GM19468 (cell line): ENCODE data around the gene SYT3.

Source experiments
- ATAC-seq: cut with Tn5 transposase; IDR thresholded peaks from one replicate; pipeline ENCODE4 v1.9.1; 2021; ENCODE audit warnings: mild to moderate bottlenecking, moderate library complexity, moderate number of reproducible peaks; ENCODE audit not compliant: unreplicated experiment; ENCODE audit errors: extremely low read depth

The SYT3 gene

GRCh38 chr19:50639121-50640112 is at the start of gene SYT3:
TSS of gene SYT3 (minus strand) at chr19:50639881. CDS start at chr19:50637411, 2,470 bp downstream.
- no peak for ATAC-seq

- no peak for ATAC-seq
Observed at GRCh38 chr19:50688766-50689165, 49.1 kb upstream of the SYT3 start.

GRCh38 chr19:50686310-50687032 is 46.8 kb upstream of the SYT3 start:
- no peak for ATAC-seq

GRCh38 chr19:50679177-50680125 is 39.8 kb upstream of the SYT3 start:
- ATAC-seq, result no peak

- ATAC-seq, result no peak
Observed at GRCh38 chr19:50678323-50678722, 38.6 kb upstream of the SYT3 start.

GRCh38 chr19:50677636-50678035 is 38.0 kb upstream of the SYT3 start:
- ATAC-seq, result no peak

- no peak for ATAC-seq
Observed at GRCh38 chr19:50676625-50677197, 37.0 kb upstream of the SYT3 start.

- no peak for ATAC-seq
Observed at GRCh38 chr19:50673118-50673517, 33.4 kb upstream of the SYT3 start.

- ATAC-seq, result no peak
Observed at GRCh38 chr19:50670102-50670380, 30.4 kb upstream of the SYT3 start.

- ATAC-seq, result no peak
Observed at GRCh38 chr19:50669302-50670101, 29.8 kb upstream of the SYT3 start.

- no peak for ATAC-seq
Observed at GRCh38 chr19:50668879-50669278, 29.2 kb upstream of the SYT3 start.

GRCh38 chr19:50668416-50668815 is 28.7 kb upstream of the SYT3 start:
- ATAC-seq, result no peak

GRCh38 chr19:50667759-50668231 is 28.1 kb upstream of the SYT3 start:
- no peak for ATAC-seq

- no peak for ATAC-seq
Observed at GRCh38 chr19:50667177-50667758, 27.6 kb upstream of the SYT3 start.

GRCh38 chr19:50666346-50667176 is 26.9 kb upstream of the SYT3 start:
- ATAC-seq, result no peak

- no peak for ATAC-seq
Observed at GRCh38 chr19:50664204-50664603, 24.5 kb upstream of the SYT3 start.

GRCh38 chr19:50663482-50663790 is 23.8 kb upstream of the SYT3 start:
- ATAC-seq, result no peak
